SK-N-SH (cell line): ENCODE data around the gene PLEK2. TPM values are rescaled to one million over a fixed set of nuclear protein-coding genes. Genes with fewer than 3 reads are reported as not detected.

ENCODE experiments used
- CTCF ChIA-PET: fragments of 300-600, 350-600 bp; formaldehyde crosslinking; extraction: SDS; loops from one replicate; lab custom pipeline; 2021; lab: Yijun Ruan, JAX
- POLR2A ChIA-PET: fragments of 350-600 bp; sonication (Branson Sonifier 250); formaldehyde crosslinking; extraction: SDS; loops from one replicate; lab custom pipeline; 2020; ENCODE audit warnings: antibody characterized with exemption, inconsistent platforms; lab: Yijun Ruan, JAX
- DNase-seq: peaks from one replicate; pipeline ENCODE4 v3.0.0; 2012
- H2AFZ ChIP-seq: fragments of 200-600 bp; sonication (generic); 2 replicates; pipeline ENCODE4 v1.8.1; 2016; ENCODE audit warnings: antibody characterized with exemption, mild to moderate bottlenecking, low read depth
- H3F3A ChIP-seq: fragments of 200-600 bp; sonication (generic); replicated peaks from 2 replicates; pipeline ENCODE3; 2016; ENCODE audit warnings: antibody characterized with exemption, mild to moderate bottlenecking; ENCODE audit not compliant: insufficient read depth
- H3K27ac ChIP-seq, 2 experiments: fragments of 200-500 bp in 1 of 2; fragments of 200-600 bp in 1 of 2; sonication (Bioruptor generic) in 1 of 2; sonication (generic), shearing (Covaris generic) in 1 of 2; 2 replicates each; pipeline versions ENCODE4 v1.5.1 to v1.6.1; 2014 to 2016; ENCODE audit warnings: low read depth in 2 of 2, inconsistent platforms in 1 of 2, low read length in 1 of 2, mild to moderate bottlenecking in 1 of 2, mixed read lengths in 1 of 2
- H3K27me3 ChIP-seq: fragments of 200-600 bp; sonication (generic), shearing (Covaris generic); 2 replicates; pipeline ENCODE4 v1.6.1; 2016; ENCODE audit warnings: mixed run types; ENCODE audit not compliant: insufficient read depth
- H3K36me3 ChIP-seq, 2 experiments: fragments of 200-500 bp in 1 of 2; fragments of 200-600 bp in 1 of 2; sonication (Bioruptor generic) in 1 of 2; sonication (generic) in 1 of 2; replicated peaks in 1 of 2; 2 replicates each; pipeline versions ENCODE3 to v1.5.1; 2014 to 2016; ENCODE audit warnings: low read length in 1 of 2, mild to moderate bottlenecking in 1 of 2; ENCODE audit not compliant: insufficient read depth in 2 of 2, control insufficient read depth in 1 of 2
- H3K4me1 ChIP-seq, 2 experiments: fragments of 200-500 bp in 1 of 2; fragments of 200-600 bp in 1 of 2; sonication (Bioruptor generic) in 1 of 2; sonication (generic), shearing (Covaris generic) in 1 of 2; 2 replicates each; pipeline versions ENCODE4 v1.5.1 to v1.6.1; 2014 to 2016; ENCODE audit warnings: low read depth in 1 of 2, low read length in 1 of 2, mixed run types in 1 of 2; ENCODE audit not compliant: insufficient read depth in 2 of 2, control insufficient read depth in 1 of 2
- H3K4me2 ChIP-seq: fragments of 200-600 bp; sonication (generic), shearing (Covaris generic); 2 replicates; pipeline ENCODE4 v1.6.1; 2017; ENCODE audit warnings: mixed run types
- H3K4me3 ChIP-seq, 2 experiments: fragments of 200-500 bp in 1 of 2; fragments of 200-600 bp in 1 of 2; sonication (Bioruptor generic) in 1 of 2; sonication (generic), shearing (Covaris generic) in 1 of 2; 2 replicates each; pipeline versions ENCODE4 v1.5.1 to v1.8.1; 2014 to 2016; ENCODE audit warnings: low read depth in 2 of 2, inconsistent platforms in 1 of 2, low read length in 1 of 2, mild to moderate bottlenecking in 1 of 2, mixed read lengths in 1 of 2, moderate library complexity in 1 of 2
- H3K79me2 ChIP-seq: fragments of 200-600 bp; sonication (generic); 2 replicates; pipeline ENCODE4 v1.8.1; 2017; ENCODE audit warnings: mild to moderate bottlenecking; ENCODE audit not compliant: insufficient read depth
- H3K9ac ChIP-seq: fragments of 200-600 bp; sonication (generic); 2 replicates; pipeline ENCODE4 v1.6.1; 2017; ENCODE audit warnings: mixed run types
- H3K9me2 ChIP-seq: fragments of 200-600 bp; sonication (generic); 2 replicates; pipeline ENCODE4 v1.6.1; 2017; ENCODE audit warnings: mixed run types
- H3K9me3 ChIP-seq: fragments of 200-600 bp; sonication (generic); 2 replicates; pipeline ENCODE4 v1.6.1; 2017; ENCODE audit warnings: mixed run types, mild to moderate bottlenecking, moderate library complexity
- H4K20me1 ChIP-seq: fragments of 200-600 bp; sonication (generic); 2 replicates; pipeline ENCODE4 v1.6.1; 2017; ENCODE audit warnings: mild to moderate bottlenecking, mixed run types; ENCODE audit not compliant: insufficient read depth
- ELF1 ChIP-seq: IDR thresholded peaks from 2 replicates; pipeline ENCODE4 v1.4.0; 2012
- FOSL2 ChIP-seq: IDR thresholded peaks from 2 replicates; pipeline ENCODE4 v1.4.0; 2012; ENCODE audit warnings: low read depth, mild to moderate bottlenecking, moderate library complexity, borderline replicate concordance
- FOXJ3 ChIP-seq: sonication (generic); formaldehyde crosslinking; IDR thresholded peaks from 2 replicates; pipeline ENCODE4 v1.5.1; 2020; ENCODE audit warnings: mild to moderate bottlenecking, missing genetic modification reagents
- FOXM1 ChIP-seq: IDR thresholded peaks from 2 replicates; pipeline ENCODE4 v1.4.0; 2012; ENCODE audit warnings: low read depth, mild to moderate bottlenecking
- GABPA ChIP-seq: IDR thresholded peaks from 2 replicates; pipeline ENCODE4 v1.4.0; 2012; ENCODE audit warnings: low read depth, mild to moderate bottlenecking
- GATA2 ChIP-seq: sonication (generic); formaldehyde crosslinking; IDR thresholded peaks from 2 replicates; pipeline ENCODE4 v1.5.0; 2020; ENCODE audit warnings: mild to moderate bottlenecking, missing genetic modification reagents
- MEF2A ChIP-seq: IDR thresholded peaks from 2 replicates; pipeline ENCODE4 v1.4.0; 2012; ENCODE audit warnings: low read depth, borderline replicate concordance
- NFIC ChIP-seq: IDR thresholded peaks from 2 replicates; pipeline ENCODE4 v1.4.0; 2012; ENCODE audit warnings: borderline replicate concordance
- NRF1 ChIP-seq: IDR thresholded peaks from 2 replicates; pipeline ENCODE4 v1.6.1; 2012; ENCODE audit warnings: low read depth, mild to moderate bottlenecking, low read length
- POLR2AphosphoS5 ChIP-seq: IDR thresholded peaks from 2 replicates; pipeline ENCODE4 v1.6.1; 2012; ENCODE audit warnings: low read depth, low read length
- RAD21 ChIP-seq: IDR thresholded peaks from 2 replicates; pipeline ENCODE4 v1.6.1; 2012; ENCODE audit warnings: mild to moderate bottlenecking, low read length
- SIN3A ChIP-seq: IDR thresholded peaks from 2 replicates; pipeline ENCODE4 v1.6.1; 2012; ENCODE audit warnings: low read depth, mild to moderate bottlenecking, low read length, moderate library complexity, borderline replicate concordance
- SMC3 ChIP-seq: IDR thresholded peaks from 2 replicates; pipeline ENCODE4 v1.6.1; 2012; ENCODE audit warnings: low read depth, low read length, improper control_type of control experiment
- TCF12 ChIP-seq: IDR thresholded peaks from 2 replicates; pipeline ENCODE4 v1.4.0; 2012
- YY1 ChIP-seq: IDR thresholded peaks from 2 replicates; pipeline ENCODE4 v1.4.0; 2012; ENCODE audit warnings: low read depth, mild to moderate bottlenecking
- polyA plus RNA-seq, 3 experiments: library from polyadenylated mRNA; depleted of rRNA; stranded (reverse); fragments of >200 nt; gene quantifications; 2 replicates each; pipeline ENCODE4 v1.2.3, GENCODE V29; 2012
- TF ChIP-seq, protein P1 (sequence below): IDR thresholded peaks from 2 replicates; pipeline ENCODE4; 2012
- TF ChIP-seq, protein P2 (sequence below): fragments of 150-350 bp; IDR thresholded peaks from 2 replicates; pipeline ENCODE4 v1.6.1; 2017; ENCODE audit warnings: antibody characterized with exemption, low read length, low read depth, borderline replicate concordance
- TF ChIP-seq, protein P3 (sequence below): IDR thresholded peaks from 2 replicates; pipeline ENCODE4 v1.4.0; 2012; ENCODE audit warnings: low read depth
- TF ChIP-seq, protein P4 (sequence below): IDR thresholded peaks from 2 replicates; pipeline ENCODE4 v1.4.0; 2012; ENCODE audit warnings: low read depth, borderline replicate concordance
- TF ChIP-seq, protein P5 (sequence below): fragments of 200-600 bp; sonication (generic); IDR thresholded peaks from 2 replicates; pipeline ENCODE4 v1.6.1; 2017; ENCODE audit warnings: antibody characterized with exemption, mild to moderate bottlenecking, moderate library complexity

The PLEK2 gene
- polyA plus RNA-seq, 1 of the 3 experiments (the other 2 are of a cell fraction): 0.56 TPM

DNA sequence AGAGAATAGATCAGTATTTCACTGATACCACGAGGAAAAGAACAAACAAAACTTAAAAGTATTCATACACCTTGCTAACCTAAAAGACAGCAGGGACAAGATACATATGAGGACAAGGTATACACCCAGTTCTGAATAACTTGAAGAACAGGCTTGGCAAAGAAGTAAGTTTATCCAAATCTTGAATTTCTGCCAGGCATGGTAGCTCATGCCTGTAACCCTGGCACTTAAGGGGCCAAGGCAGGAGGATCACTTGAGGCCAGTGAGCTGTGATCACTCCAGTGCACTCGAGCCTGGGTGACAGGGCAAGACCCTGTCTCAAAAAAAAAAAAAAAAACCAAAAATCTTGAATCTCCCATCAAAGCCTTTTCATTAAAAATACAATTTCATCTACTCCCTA is 26.8 kb downstream of the PLEK2 start (continued):
- TF ChIP-seq, protein P1, sequence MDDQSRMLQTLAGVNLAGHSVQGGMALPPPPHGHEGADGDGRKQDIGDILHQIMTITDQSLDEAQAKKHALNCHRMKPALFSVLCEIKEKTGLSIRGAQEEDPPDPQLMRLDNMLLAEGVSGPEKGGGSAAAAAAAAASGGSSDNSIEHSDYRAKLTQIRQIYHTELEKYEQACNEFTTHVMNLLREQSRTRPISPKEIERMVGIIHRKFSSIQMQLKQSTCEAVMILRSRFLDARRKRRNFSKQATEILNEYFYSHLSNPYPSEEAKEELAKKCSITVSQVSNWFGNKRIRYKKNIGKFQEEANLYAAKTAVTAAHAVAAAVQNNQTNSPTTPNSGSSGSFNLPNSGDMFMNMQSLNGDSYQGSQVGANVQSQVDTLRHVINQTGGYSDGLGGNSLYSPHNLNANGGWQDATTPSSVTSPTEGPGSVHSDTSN: no peak
- no peak for TF ChIP-seq YY1
- TF ChIP-seq, protein P2, sequence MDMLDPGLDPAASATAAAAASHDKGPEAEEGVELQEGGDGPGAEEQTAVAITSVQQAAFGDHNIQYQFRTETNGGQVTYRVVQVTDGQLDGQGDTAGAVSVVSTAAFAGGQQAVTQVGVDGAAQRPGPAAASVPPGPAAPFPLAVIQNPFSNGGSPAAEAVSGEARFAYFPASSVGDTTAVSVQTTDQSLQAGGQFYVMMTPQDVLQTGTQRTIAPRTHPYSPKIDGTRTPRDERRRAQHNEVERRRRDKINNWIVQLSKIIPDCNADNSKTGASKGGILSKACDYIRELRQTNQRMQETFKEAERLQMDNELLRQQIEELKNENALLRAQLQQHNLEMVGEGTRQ: no peak
- no peak for TF ChIP-seq POLR2AphosphoS5
- no peak for TF ChIP-seq NRF1
- no peak for TF ChIP-seq GABPA
- TF ChIP-seq TCF12: no peak
- no peak for TF ChIP-seq ELF1
- TF ChIP-seq FOXM1: no peak
- no peak for TF ChIP-seq FOSL2
- TF ChIP-seq NFIC: no peak

DNA sequence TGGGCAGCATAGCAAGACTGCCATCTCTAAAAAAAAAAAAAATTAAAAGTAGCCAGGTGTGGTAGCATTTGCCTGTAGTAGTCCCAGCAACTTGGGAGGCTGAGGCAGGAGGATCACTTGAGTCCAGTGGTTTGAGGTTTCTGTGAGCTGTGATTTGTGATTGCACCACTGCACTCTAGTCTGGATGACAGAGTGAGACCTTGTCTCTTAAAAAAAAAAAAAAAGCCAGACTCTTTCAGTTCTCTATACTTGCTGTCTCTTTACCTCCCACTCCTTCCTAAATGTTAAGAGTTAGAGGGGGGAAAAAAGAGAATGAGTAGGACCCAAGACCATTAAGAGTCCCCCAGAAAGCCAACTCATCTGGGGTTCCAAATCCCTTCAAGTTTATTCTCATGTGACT is 34.0 kb downstream of the PLEK2 start:
- no peaks in the 10 kb centered on the region for H3K27me3 ChIP-seq
- no peaks in the 10 kb centered on the region for H3K4me1 ChIP-seq
- H3K9me3 ChIP-seq: no peaks in the 10 kb centered on the region
- CTCF ChIA-PET: interaction anchor here (1.3 to 1.4 kb wide), 2 partner anchors 17 to 18 kb away, joined by 3 to 7 read pairs; partner anchors contain the start of gene ATP6V1D
- POLR2A ChIA-PET: no interaction called here
- TF ChIP-seq, protein P2: no peak
- TF ChIP-seq, protein P3, sequence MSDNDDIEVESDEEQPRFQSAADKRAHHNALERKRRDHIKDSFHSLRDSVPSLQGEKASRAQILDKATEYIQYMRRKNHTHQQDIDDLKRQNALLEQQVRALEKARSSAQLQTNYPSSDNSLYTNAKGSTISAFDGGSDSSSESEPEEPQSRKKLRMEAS: no peak
- TF ChIP-seq, protein P4, sequence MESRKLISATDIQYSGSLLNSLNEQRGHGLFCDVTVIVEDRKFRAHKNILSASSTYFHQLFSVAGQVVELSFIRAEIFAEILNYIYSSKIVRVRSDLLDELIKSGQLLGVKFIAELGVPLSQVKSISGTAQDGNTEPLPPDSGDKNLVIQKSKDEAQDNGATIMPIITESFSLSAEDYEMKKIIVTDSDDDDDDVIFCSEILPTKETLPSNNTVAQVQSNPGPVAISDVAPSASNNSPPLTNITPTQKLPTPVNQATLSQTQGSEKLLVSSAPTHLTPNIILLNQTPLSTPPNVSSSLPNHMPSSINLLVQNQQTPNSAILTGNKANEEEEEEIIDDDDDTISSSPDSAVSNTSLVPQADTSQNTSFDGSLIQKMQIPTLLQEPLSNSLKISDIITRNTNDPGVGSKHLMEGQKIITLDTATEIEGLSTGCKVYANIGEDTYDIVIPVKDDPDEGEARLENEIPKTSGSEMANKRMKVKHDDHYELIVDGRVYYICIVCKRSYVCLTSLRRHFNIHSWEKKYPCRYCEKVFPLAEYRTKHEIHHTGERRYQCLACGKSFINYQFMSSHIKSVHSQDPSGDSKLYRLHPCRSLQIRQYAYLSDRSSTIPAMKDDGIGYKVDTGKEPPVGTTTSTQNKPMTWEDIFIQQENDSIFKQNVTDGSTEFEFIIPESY: no peak
- TF ChIP-seq GATA2 (CRISPR knock-in tag): no peak
- TF ChIP-seq GABPA: no peak
- TF ChIP-seq FOXJ3 (CRISPR knock-in tag): no peak
- no peak for TF ChIP-seq SIN3A
- no peak for TF ChIP-seq MEF2A
- no peak for TF ChIP-seq RAD21
- no peak for TF ChIP-seq SMC3
- TF ChIP-seq ELF1: no peak
- TF ChIP-seq, protein P5, sequence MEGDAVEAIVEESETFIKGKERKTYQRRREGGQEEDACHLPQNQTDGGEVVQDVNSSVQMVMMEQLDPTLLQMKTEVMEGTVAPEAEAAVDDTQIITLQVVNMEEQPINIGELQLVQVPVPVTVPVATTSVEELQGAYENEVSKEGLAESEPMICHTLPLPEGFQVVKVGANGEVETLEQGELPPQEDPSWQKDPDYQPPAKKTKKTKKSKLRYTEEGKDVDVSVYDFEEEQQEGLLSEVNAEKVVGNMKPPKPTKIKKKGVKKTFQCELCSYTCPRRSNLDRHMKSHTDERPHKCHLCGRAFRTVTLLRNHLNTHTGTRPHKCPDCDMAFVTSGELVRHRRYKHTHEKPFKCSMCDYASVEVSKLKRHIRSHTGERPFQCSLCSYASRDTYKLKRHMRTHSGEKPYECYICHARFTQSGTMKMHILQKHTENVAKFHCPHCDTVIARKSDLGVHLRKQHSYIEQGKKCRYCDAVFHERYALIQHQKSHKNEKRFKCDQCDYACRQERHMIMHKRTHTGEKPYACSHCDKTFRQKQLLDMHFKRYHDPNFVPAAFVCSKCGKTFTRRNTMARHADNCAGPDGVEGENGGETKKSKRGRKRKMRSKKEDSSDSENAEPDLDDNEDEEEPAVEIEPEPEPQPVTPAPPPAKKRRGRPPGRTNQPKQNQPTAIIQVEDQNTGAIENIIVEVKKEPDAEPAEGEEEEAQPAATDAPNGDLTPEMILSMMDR: no peak
- no peak overlapping the region for H3K4me3 ChIP-seq
- no peak overlapping the region for H3K9ac ChIP-seq
- no peaks in the 10 kb centered on the region for H4K20me1 ChIP-seq
- DNase-seq: no peak
- no peak overlapping the region for H3K4me2 ChIP-seq
- peaks cover 4% of the 10 kb centered on the region for H3F3A ChIP-seq
- peaks cover 14% of the 10 kb centered on the region; the same call in 1 of the 2 replicates for H3K79me2 ChIP-seq
- peaks cover 86 to 91% of the 10 kb centered on the region in 2 experiments for H3K36me3 ChIP-seq
- H3K27ac ChIP-seq: no peak overlapping the region
- H2AFZ ChIP-seq: no peak overlapping the region
- no peaks in the 10 kb centered on the region for H3K9me2 ChIP-seq
